Fibroblast of pulmonary artery (primary cell): ENCODE measurements around the gene BBC3.

Experiments used
- DNase-seq: peaks from one replicate; pipeline ENCODE4 v3.0.0-alpha.2; 2010; ENCODE audit warnings: low read depth
- H3K4me3 ChIP-seq: replicated peaks from 2 replicates; pipeline ENCODE4 v1.5.1; 2011; ENCODE audit warnings: low read depth, mild to moderate bottlenecking, control low read depth, low read length, moderate library complexity
- TF ChIP-seq, protein P1 (sequence below): IDR thresholded peaks from 2 replicates; pipeline ENCODE4 v1.5.1; 2011; ENCODE audit warnings: mild to moderate bottlenecking, control low read depth, low read length, inconsistent platforms; ENCODE audit errors: missing control alignments

BBC3 gene

DNA sequence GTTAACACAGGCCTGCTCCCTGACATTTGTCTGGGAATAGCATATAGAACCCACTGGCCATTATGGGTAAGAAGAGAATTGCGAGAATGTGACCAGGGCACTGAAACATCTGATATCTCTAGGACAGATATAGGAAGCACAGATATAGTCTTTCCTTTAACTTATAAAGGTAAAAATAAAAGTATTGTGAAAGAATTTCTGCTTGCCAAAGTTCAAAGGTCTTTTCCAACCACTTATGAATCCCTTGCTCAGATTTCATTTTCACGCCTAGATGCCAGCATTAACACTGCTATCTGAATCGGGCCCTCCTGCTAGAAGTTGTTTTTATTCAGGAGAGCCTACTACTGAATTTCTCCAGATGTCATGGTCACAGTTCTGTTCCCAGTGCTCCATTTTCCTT is 27.7 kb downstream of the BBC3 start:
- TF ChIP-seq, protein P1, sequence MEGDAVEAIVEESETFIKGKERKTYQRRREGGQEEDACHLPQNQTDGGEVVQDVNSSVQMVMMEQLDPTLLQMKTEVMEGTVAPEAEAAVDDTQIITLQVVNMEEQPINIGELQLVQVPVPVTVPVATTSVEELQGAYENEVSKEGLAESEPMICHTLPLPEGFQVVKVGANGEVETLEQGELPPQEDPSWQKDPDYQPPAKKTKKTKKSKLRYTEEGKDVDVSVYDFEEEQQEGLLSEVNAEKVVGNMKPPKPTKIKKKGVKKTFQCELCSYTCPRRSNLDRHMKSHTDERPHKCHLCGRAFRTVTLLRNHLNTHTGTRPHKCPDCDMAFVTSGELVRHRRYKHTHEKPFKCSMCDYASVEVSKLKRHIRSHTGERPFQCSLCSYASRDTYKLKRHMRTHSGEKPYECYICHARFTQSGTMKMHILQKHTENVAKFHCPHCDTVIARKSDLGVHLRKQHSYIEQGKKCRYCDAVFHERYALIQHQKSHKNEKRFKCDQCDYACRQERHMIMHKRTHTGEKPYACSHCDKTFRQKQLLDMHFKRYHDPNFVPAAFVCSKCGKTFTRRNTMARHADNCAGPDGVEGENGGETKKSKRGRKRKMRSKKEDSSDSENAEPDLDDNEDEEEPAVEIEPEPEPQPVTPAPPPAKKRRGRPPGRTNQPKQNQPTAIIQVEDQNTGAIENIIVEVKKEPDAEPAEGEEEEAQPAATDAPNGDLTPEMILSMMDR, result no peak
- no peak for DNase-seq
- H3K4me3 ChIP-seq, result no peak overlapping the region

DNA sequence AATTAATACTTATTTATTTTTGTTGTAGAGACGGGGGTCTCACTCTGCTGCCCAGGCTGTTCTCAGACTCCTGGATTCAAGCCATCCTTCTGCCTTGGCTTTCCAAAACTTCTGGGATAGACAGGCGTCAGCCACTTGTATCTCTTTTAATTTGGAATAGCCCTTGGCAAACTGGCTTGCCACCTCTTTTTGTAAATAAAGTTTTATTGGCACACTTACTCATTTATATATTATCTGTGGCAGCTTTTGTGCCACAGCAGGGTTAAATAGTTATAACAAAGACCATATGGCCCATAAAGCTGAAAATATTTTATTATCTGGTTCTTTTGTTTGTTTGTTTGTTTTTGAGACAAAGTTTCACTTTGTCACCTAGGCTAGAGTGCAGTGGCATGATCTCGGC is 30.5 kb downstream of the BBC3 start:
- no peak for DNase-seq
- TF ChIP-seq, protein P1, result no peak
- H3K4me3 ChIP-seq, result no peak overlapping the region

DNA sequence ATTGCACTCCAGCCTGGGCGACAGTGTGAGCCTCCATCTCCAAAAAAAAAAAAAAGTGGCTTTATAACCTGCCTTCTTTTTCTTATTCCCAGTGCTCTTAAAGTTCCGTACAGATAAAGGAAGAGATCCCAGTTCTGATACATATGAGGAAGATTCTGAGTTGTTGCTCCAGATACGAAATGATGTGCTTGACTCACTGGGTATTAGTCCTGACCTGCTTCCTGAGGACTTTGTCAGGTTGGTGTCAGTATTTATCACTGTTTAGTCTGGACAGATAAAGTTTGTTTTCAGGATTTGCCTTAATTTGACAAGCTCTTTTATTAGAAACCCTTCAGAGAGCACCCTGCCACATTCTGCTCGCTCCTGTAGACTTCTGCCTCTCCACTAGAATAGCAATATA is 33.9 kb downstream of the BBC3 start:
- TF ChIP-seq, protein P1, result no peak
- no peak overlapping the region for H3K4me3 ChIP-seq
- no peak for DNase-seq

DNA sequence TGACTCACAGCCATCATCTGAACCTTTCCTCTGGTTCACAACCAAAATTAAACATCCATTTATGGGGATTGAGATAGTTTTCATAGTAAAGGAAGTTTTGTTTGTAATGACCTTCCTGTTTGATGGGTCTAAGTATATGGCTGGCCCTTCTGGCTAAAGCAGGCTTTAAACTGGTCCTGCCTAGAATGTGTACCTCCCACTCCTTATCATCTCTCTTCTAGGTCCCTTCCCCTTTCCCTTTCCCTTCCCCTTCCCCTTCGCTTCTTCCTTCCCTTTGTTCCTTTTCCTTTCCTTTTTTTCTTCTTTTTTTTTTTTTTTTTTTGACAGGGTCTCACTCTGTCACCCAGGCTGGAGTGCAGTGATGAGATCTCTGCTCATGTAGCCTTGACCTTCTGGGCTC is 35.6 kb downstream of the BBC3 start:
- TF ChIP-seq, protein P1, result no peak

DNA sequence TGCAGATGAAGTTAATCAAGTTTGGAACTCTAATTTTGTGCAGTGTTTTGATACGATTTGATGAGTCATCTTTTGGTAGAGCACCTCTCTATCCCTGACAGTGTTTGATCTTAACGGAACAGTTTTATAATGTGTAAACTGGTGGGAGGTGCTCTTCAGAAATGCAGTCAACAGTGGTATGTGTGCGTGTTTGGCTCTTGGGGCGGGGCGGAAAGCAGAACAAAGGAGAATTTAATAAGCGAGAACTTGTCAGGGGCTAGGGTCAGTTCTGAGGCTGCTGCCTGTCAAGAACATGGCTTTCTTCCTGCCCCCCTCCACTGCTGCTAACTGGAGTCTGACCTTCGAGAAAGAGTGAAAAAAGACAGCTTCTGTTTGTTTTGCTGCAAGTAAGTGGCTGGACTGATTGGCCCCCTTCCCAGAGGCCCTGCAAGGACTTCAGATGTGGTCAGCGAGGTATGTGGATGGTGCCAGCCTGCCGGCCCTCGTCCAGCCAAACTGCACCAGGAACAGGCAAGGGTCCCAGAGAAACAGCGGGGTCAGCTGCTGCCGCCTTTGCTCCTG is 40.8 kb downstream of the BBC3 start:
- TF ChIP-seq, protein P1, result no peak
- peak; percentile 87 for DNase-seq
- no peak overlapping the region for H3K4me3 ChIP-seq

More for the DNA sequence above, 35.6 kb downstream of the BBC3 start:
- no peak for DNase-seq
- no peak overlapping the region for H3K4me3 ChIP-seq

DNA sequence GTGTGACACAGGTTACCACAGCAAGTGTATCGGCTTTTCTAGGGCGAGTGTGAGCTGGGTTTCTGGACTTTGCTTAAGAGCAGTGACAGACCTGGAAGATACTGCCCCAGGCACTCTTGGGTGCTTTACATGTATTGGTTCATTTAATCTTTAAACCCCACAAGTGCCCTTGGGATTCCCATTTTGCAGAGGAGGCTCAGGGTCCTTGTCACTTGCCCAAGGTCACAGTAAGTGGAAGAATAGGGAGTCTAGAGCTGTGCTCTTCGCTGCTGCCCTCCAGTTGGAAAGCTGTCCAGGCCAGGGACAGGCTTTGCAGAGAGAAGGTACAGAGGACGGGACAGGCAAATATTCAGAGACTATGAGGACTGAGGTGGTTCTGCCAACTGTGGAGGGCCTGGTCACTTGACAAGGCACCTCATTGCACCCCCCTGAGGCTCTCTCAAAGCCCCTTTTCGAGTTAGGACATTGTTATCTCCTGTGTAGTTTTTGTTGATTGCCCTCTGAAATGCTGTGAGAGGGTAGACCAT is 42.4 kb downstream of the BBC3 start:
- DNase-seq, result no peak

More for the DNA sequence above, 42.4 kb downstream of the BBC3 start:
- H3K4me3 ChIP-seq, result no peak overlapping the region
- TF ChIP-seq, protein P1, result no peak
